H9 (cell line): Measurements from ENCODE around the gene OPRL1. TPM values are rescaled to one million over a fixed set of nuclear protein-coding genes. Genes with fewer than 3 reads are reported as not detected.
A peak's percentile ranks its signal among the peaks of the same experiment; 100 is the strongest.

ENCODE experiments used
- DNase-seq: peaks from one replicate; pipeline ENCODE4 v3.0.0-alpha.2; 2017
- H2AFZ ChIP-seq: one replicate; pipeline ENCODE4 v1.6.1; 2013; ENCODE audit warnings: mild to moderate bottlenecking, low read length, control low read depth, moderate library complexity
- H2AK5ac ChIP-seq: 2 replicates; pipeline ENCODE4 v1.6.1; 2013; ENCODE audit warnings: low read length, control low read depth, mixed read lengths; ENCODE audit not compliant: insufficient read length
- H2BK120ac ChIP-seq: one replicate; pipeline ENCODE4 v1.6.1; 2013; ENCODE audit warnings: low read depth, mild to moderate bottlenecking, low read length, control low read depth, inconsistent platforms; ENCODE audit not compliant: poor library complexity, severe bottlenecking
- H2BK12ac ChIP-seq: 2 replicates; pipeline ENCODE4 v1.6.1; 2013; ENCODE audit warnings: low read length, control low read depth, mixed read lengths, low read depth; ENCODE audit not compliant: insufficient read length
- H2BK15ac ChIP-seq: 2 replicates; pipeline ENCODE4 v1.6.1; 2013; ENCODE audit warnings: low read depth, low read length, control low read depth
- H2BK20ac ChIP-seq: one replicate; pipeline ENCODE4 v1.6.1; 2013; ENCODE audit warnings: low read depth, mild to moderate bottlenecking, low read length, control low read depth, inconsistent platforms; ENCODE audit not compliant: poor library complexity, severe bottlenecking
- H2BK5ac ChIP-seq: 2 replicates; pipeline ENCODE4 v1.6.1; 2013; ENCODE audit warnings: low read length, control low read depth, mixed read lengths; ENCODE audit not compliant: insufficient read length
- H3K14ac ChIP-seq: 2 replicates; pipeline ENCODE4 v1.6.1; 2013; ENCODE audit warnings: low read length, control low read depth; ENCODE audit not compliant: insufficient read depth
- H3K18ac ChIP-seq: 2 replicates; pipeline ENCODE4 v1.6.1; 2013; ENCODE audit warnings: low read depth, mild to moderate bottlenecking, mixed read lengths, low read length, control low read depth; ENCODE audit not compliant: insufficient read length
- H3K23ac ChIP-seq: 2 replicates; pipeline ENCODE4 v1.6.1; 2013; ENCODE audit warnings: low read length, control low read depth, mixed read lengths, low read depth; ENCODE audit not compliant: insufficient read length
- H3K23me2 ChIP-seq: 2 replicates; pipeline ENCODE4 v1.6.1; 2013; ENCODE audit warnings: low read depth, mild to moderate bottlenecking, mixed read lengths, low read length, control low read depth; ENCODE audit not compliant: insufficient read length, poor library complexity, severe bottlenecking
- H3K27ac ChIP-seq: 2 replicates; pipeline ENCODE4 v1.5.1; 2013; ENCODE audit warnings: low read length, control low read depth, mixed read lengths, low read depth; ENCODE audit not compliant: insufficient read length
- H3K27me3 ChIP-seq: 2 replicates; pipeline ENCODE4 v1.6.1; 2013; ENCODE audit warnings: low read length, control low read depth, inconsistent platforms; ENCODE audit not compliant: insufficient read depth
- H3K4ac ChIP-seq: 2 replicates; pipeline ENCODE4 v1.6.1; 2013; ENCODE audit warnings: low read depth, mild to moderate bottlenecking, control low read depth, inconsistent platforms, low read length, moderate library complexity
- H3K4me1 ChIP-seq: 2 replicates; pipeline ENCODE4 v1.6.1; 2013; ENCODE audit warnings: low read length, control low read depth, inconsistent platforms; ENCODE audit not compliant: insufficient read depth
- H3K4me2 ChIP-seq: 2 replicates; pipeline ENCODE4 v1.6.1; 2013; ENCODE audit warnings: low read length, control low read depth, mixed read lengths; ENCODE audit not compliant: insufficient read length, insufficient read depth
- H3K56ac ChIP-seq: 2 replicates; pipeline ENCODE4 v1.6.1; 2013; ENCODE audit warnings: low read depth, mild to moderate bottlenecking, mixed read lengths, low read length, control low read depth; ENCODE audit not compliant: insufficient read length
- H3K79me1 ChIP-seq: 2 replicates; pipeline ENCODE4 v1.6.1; 2013; ENCODE audit warnings: low read depth, mild to moderate bottlenecking, moderate library complexity, low read length, control low read depth, inconsistent platforms; ENCODE audit not compliant: insufficient read depth, poor library complexity, severe bottlenecking
- H3K79me2 ChIP-seq: 2 replicates; pipeline ENCODE4 v1.6.1; 2013; ENCODE audit warnings: low read length, control low read depth, inconsistent platforms; ENCODE audit not compliant: insufficient read depth
- H3K9ac ChIP-seq: 2 replicates; pipeline ENCODE4 v1.6.1; 2013; ENCODE audit warnings: low read length, control low read depth, mixed read lengths; ENCODE audit not compliant: insufficient read length; ENCODE audit errors: extremely low read depth
- H3K9me3 ChIP-seq: one replicate; pipeline ENCODE4 v1.6.1; 2013; ENCODE audit warnings: low read depth, low read length, inconsistent platforms; ENCODE audit not compliant: control insufficient read depth
- H3T11ph ChIP-seq: one replicate; pipeline ENCODE4 v1.6.1; 2013; ENCODE audit warnings: mild to moderate bottlenecking, low read length, control low read depth, inconsistent platforms
- H4K20me1 ChIP-seq: one replicate; pipeline ENCODE4 v1.6.1; 2013; ENCODE audit not compliant: control insufficient read depth, insufficient read length, insufficient read depth
- H4K5ac ChIP-seq: 2 replicates; pipeline ENCODE4 v1.6.1; 2013; ENCODE audit warnings: low read depth, mild to moderate bottlenecking, mixed read lengths, low read length, control low read depth; ENCODE audit not compliant: insufficient read length
- H4K8ac ChIP-seq: replicated peaks from 2 replicates; pipeline ENCODE4 v1.6.1; 2013; ENCODE audit warnings: low read length, control low read depth, mixed read lengths, low read depth; ENCODE audit not compliant: insufficient read length
- H4K91ac ChIP-seq: 2 replicates; pipeline ENCODE4 v1.6.1; 2013; ENCODE audit warnings: low read depth, mild to moderate bottlenecking, moderate library complexity, mixed read lengths, low read length, control low read depth; ENCODE audit not compliant: insufficient read length
- H3K27ac Mint-ChIP-seq, 3 experiments: 2 replicates in 2 of 3; 3 replicates in 1 of 3; pipeline ENCODE4 v1.8.0; 2020 to 2021; ENCODE audit warnings: mixed read lengths in 3 of 3, mild to moderate bottlenecking in 1 of 3, moderate library complexity in 1 of 3
- H3K27me3 Mint-ChIP-seq: 2 replicates; pipeline ENCODE4 v1.8.0; 2021; ENCODE audit warnings: low read depth, mild to moderate bottlenecking, moderate library complexity, mixed read lengths
- H3K36me3 Mint-ChIP-seq, 3 experiments: 2 replicates in 2 of 3; 3 replicates in 1 of 3; pipeline ENCODE4 v1.8.0; 2020 to 2021; ENCODE audit warnings: low read depth in 3 of 3, mixed read lengths in 3 of 3; ENCODE audit not compliant: insufficient read depth in 1 of 3
- H3K4me1 Mint-ChIP-seq, 2 experiments: 2 replicates each; pipeline ENCODE4 v1.8.0; 2020; ENCODE audit warnings: mixed read lengths in 2 of 2
- H3K4me3 Mint-ChIP-seq, 2 experiments: 2 replicates in 1 of 2; 3 replicates in 1 of 2; pipeline ENCODE4 v1.8.0; 2020 to 2021; ENCODE audit warnings: mild to moderate bottlenecking in 2 of 2, mixed read lengths in 2 of 2, moderate library complexity in 1 of 2
- H3K9me3 Mint-ChIP-seq, 2 experiments: 2 replicates in 1 of 2; 3 replicates in 1 of 2; pipeline ENCODE4 v1.8.0; 2020; ENCODE audit warnings: mild to moderate bottlenecking in 2 of 2, mixed read lengths in 2 of 2, moderate library complexity in 1 of 2
- CTCF ChIP-seq: fragments of 200-600 bp; sonication (generic); conservative IDR thresholded peaks from 3 replicates; pipeline ENCODE4 v1.8.0; 2021; ENCODE audit warnings: antibody characterized with exemption, mild to moderate bottlenecking
- WGBS: extraction: QIAGEN DNeasy Blood & Tissue Kit; methylation state at CpG from one replicate; pipeline ENCODE4 v1.1.7; 2013; ENCODE audit warnings: missing lambda C conversion rate, low lambda C conversion rate, mixed read lengths; ENCODE audit not compliant: insufficient read length; ENCODE audit errors: extremely low coverage; 5-methylcytosine and 5-hydroxymethylcytosine counted together
- total RNA-seq: library from RNA; stranded (reverse); gene quantifications from 2 replicates; pipeline ENCODE4 v1.2.1, GENCODE V29; 2021

OPRL1 gene
- total RNA-seq, 1 experiment from 2014 or later, result 0.90 TPM

GRCh38 chr20:64081624-64081964, 1.7 kb downstream of the OPRL1 start:
- Histone ChIP-seq H2BK12ac (no peak overlapping the region), H3K23me2 (peaks cover 20% of the 10 kb centered on the region), H3K27ac (no peak overlapping the region), H3K9ac (no peak overlapping the region), H3K4me1 (no peaks in the 10 kb centered on the region; the same call in 1 of the 2 replicates), H3K14ac (no peak overlapping the region), H2BK15ac (no peak overlapping the region), H3K9me3 (no peaks in the 10 kb centered on the region), H3K23ac (no peak overlapping the region), H4K20me1 (no peaks in the 10 kb centered on the region), H2BK5ac (no peak overlapping the region), H4K5ac (no peak overlapping the region), H2AFZ (no peak overlapping the region), H2AK5ac (no peak overlapping the region), H2BK120ac (no peak overlapping the region), H3K27me3 (peaks cover 5% of the 10 kb centered on the region; the same call in 1 of the 2 replicates), H3K56ac (no peak overlapping the region), H3K79me1 (no peaks in the 10 kb centered on the region), H3K4me2 (no peak overlapping the region), H3K79me2 (no peaks in the 10 kb centered on the region), H2BK20ac (no peak overlapping the region), H4K8ac (no peak overlapping the region), H3T11ph (no peak overlapping the region), H3K18ac (no peak overlapping the region), H4K91ac (no peak overlapping the region), H3K4ac (no peak overlapping the region)
- H3K27ac Mint-ChIP-seq, result peak overlapping the region in 1 of 3 experiments; percentile 65; a peak in 1 of 7 replicates
- H3K4me1 Mint-ChIP-seq, result peaks cover 32 to 45% of the 10 kb centered on the region in 2 experiments
- peaks cover 56% of the 10 kb centered on the region for H3K27me3 Mint-ChIP-seq
- TF ChIP-seq CTCF, result no peak
- peak overlapping the region in 1 of 2 experiments; percentile 69; a peak in 2 of 5 replicates for H3K4me3 Mint-ChIP-seq
- peaks cover under 1 to 2% of the 10 kb centered on the region in 2 experiments; a peak in 3 of 5 replicates for H3K9me3 Mint-ChIP-seq
- no peaks in the 10 kb centered on the region; a peak in 1 of 7 replicates for H3K36me3 Mint-ChIP-seq
- no CpG with 5 or more reads among the region's 6 CpGs for WGBS
- DNase-seq, result no peak
